ENCODE data around the gene NUMBL. TPM values are rescaled to one million over a fixed set of nuclear protein-coding genes. Genes with fewer than 3 reads are reported as not detected.

NUMBL gene
- total RNA-seq, 1 experiment from 2014 or later, result 18.4 TPM

DNA sequence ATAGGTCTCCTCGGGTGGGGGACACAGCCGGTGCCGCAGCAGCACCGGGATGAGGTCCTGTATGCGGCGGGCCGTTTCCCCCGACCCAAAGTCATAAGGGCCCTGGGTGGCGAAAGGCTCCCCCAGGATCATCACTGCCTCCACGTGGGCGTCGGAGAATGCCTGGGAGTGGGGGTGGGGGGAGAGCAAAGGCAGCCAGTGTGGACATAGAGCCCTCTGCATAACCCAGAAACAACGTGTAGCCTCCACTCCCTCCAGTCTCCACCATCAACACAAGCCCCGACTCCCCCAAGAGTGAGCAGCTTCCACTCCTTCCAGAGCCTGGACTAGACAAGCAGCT is 1.7 kb upstream of the NUMBL start:
- CTCF ChIA-PET, result interaction anchor here (0.7 kb wide), 1 partner anchor 58 kb away, joined by 3 read pairs; no protein-coding TSS in a partner anchor
- H3K36me3 Mint-ChIP-seq (ENCODE audit: insufficient read depth, unreplicated experiment), result peaks cover 13% of the 10 kb centered on the region

DNA sequence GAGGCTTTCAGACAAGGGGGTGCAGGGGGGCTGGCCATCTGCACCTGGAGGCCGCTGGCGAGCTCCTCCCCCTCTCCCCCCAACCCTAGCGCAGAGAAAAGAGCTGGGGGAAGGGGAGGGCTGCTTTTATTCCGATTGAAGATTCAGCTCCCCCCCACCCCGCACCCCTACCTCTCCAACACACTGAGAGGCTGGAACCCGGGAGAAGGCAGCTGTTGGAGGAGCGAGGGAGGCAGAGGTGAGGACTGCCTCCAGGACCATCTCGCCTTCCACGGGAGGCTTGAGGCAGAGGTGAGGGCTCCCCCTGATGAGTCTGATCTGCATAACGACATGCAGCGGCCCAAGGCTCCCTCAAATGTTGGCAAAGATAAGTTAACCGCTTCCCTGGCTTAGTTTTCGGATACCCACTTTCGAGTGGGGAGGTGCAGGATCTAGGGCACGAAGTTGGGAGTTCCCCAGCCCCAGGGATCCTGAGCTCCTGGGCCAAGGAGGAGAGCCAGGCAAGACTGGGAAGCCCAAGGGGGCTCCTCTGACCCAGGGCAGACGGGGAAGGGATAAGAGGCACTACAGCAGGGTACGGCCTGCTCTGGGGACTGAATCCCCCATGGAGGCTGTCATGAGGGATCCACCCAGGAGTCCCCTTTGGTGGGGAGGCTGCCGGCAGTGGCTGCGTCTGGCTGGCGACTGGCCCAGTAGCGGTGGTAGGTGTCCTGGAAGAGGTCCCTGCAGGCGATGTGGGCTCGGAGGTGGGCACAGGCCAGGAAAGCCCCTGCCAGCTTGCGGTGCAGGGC is 1.2 kb upstream of the NUMBL start:
- no peaks in the 10 kb centered on the region for H3K4me1 Mint-ChIP-seq (ENCODE audit: insufficient read depth, unreplicated experiment)
- intact Hi-C loops (cut with micrococcal nuclease), result loop anchor here (1.0 kb wide), 1 partner anchor 60 kb away; the partner anchor contains the start of gene SNRPA
- TF ChIP-seq, protein P1, sequence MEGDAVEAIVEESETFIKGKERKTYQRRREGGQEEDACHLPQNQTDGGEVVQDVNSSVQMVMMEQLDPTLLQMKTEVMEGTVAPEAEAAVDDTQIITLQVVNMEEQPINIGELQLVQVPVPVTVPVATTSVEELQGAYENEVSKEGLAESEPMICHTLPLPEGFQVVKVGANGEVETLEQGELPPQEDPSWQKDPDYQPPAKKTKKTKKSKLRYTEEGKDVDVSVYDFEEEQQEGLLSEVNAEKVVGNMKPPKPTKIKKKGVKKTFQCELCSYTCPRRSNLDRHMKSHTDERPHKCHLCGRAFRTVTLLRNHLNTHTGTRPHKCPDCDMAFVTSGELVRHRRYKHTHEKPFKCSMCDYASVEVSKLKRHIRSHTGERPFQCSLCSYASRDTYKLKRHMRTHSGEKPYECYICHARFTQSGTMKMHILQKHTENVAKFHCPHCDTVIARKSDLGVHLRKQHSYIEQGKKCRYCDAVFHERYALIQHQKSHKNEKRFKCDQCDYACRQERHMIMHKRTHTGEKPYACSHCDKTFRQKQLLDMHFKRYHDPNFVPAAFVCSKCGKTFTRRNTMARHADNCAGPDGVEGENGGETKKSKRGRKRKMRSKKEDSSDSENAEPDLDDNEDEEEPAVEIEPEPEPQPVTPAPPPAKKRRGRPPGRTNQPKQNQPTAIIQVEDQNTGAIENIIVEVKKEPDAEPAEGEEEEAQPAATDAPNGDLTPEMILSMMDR (IDR thresholded peaks at IDR 0.05; ENCODE audit: unreplicated experiment), result no peak
- H3K27me3 Mint-ChIP-seq (ENCODE audit: insufficient read depth, unreplicated experiment), result no peaks in the 10 kb centered on the region
- no TSS peak for BruUV-seq (replicated peaks)
- CTCF ChIA-PET, result interaction anchor here (0.6 to 1.1 kb wide), 4 partner anchors 16 to 114 kb away, joined by 3 to 4 read pairs (median 3); no protein-coding TSS in a partner anchor
- H3K36me3 Mint-ChIP-seq (ENCODE audit: insufficient read depth, unreplicated experiment), result peaks cover 7% of the 10 kb centered on the region
- H3K27ac Mint-ChIP-seq (ENCODE audit: low read depth, unreplicated experiment), result no peak overlapping the region
- no peaks in the 10 kb centered on the region for H3K9me3 Mint-ChIP-seq (ENCODE audit: unreplicated experiment)
- no peak for DNase-seq (ENCODE audit: unreplicated experiment)
- POLR2A ChIA-PET, result interaction anchor here (1.0 to 2.0 kb wide), 11 partner anchors 8 to 248 kb away, joined by 3 to 21 read pairs (median 5); partner anchors contain the start of genes ACTMAP, COQ8B, ITPKC and RAB4B
- no peak overlapping the region for H3K4me3 Mint-ChIP-seq (ENCODE audit: unreplicated experiment)

More for the DNA sequence above, 1.7 kb upstream of the NUMBL start:
- Mint-ChIP-seq H3K27me3 (ENCODE audit: insufficient read depth, unreplicated experiment) (no peaks in the 10 kb centered on the region), H3K27ac (ENCODE audit: low read depth, unreplicated experiment) (peak overlapping the region; percentile 41), H3K4me1 (ENCODE audit: insufficient read depth, unreplicated experiment) (no peaks in the 10 kb centered on the region), H3K9me3 (ENCODE audit: unreplicated experiment) (no peaks in the 10 kb centered on the region), H3K4me3 (ENCODE audit: unreplicated experiment) (no peak overlapping the region)
- TF ChIP-seq, protein P1 (IDR thresholded peaks at IDR 0.05; ENCODE audit: unreplicated experiment), result no peak
- BruUV-seq (replicated peaks), result no TSS peak
- intact Hi-C loops (cut with micrococcal nuclease), result no loop called here
- POLR2A ChIA-PET, result interaction anchor here (2.0 kb wide), 2 partner anchors 25 to 58 kb away, joined by 13 to 21 read pairs; partner anchors contain the start of genes ACTMAP, COQ8B, ITPKC and SNRPA
- no peak for DNase-seq (ENCODE audit: unreplicated experiment)

DNA sequence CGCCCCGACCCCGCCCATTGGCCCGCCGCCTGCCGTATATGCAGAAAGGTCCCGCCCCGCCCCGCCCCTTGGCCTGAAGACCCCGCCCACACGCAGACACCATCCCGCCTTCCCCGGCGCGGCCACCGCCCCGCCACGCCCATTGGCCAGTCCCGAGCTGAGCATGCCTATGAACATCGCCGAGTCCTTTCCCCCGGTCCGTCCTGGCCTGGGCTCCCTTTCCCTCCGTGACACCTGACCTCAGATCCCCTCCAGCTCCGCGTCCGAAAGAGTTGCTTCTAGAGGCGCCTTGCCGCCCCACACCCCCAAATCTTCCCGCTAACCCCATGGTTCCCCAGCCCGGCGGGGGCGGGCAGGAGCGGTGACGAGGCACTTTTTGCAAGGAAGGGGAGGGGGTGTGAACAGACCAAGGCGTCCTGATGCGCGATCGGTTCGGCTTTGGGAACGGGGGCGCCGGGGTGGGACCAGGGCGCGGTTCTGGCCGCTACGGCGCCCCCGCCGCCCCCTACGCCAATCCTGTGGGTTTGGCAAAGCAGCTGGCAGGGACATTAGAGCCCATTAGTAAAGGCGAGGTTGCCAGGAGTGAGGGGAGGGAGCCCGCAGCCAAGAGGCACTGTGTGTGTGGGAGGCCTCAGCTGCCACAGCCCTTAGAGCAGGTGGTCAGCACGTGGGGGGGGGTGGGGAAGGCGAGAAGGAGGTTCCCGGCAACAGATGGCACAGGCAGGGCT is 406 bp upstream of the NUMBL start:
- ChIA-PET CTCF (interaction anchor here (0.6 to 1.1 kb wide), 3 partner anchors 17 to 115 kb away, joined by 3 to 4 read pairs (median 3); no protein-coding TSS in a partner anchor), POLR2A (interaction anchor here (0.8 to 2.0 kb wide), 18 partner anchors 9 to 247 kb away, joined by 3 to 21 read pairs (median 4); partner anchors contain the start of genes ACTMAP, COQ8B, ITPKC and RAB4B)
- BruUV-seq (replicated peaks), result TSS peak; percentile 83
- peak; percentile 94 for DNase-seq (ENCODE audit: unreplicated experiment)
- peaks cover 7% of the 10 kb centered on the region for H3K4me1 Mint-ChIP-seq (ENCODE audit: insufficient read depth, unreplicated experiment)
- H3K27ac Mint-ChIP-seq (ENCODE audit: low read depth, unreplicated experiment), result peak overlapping the region; percentile 90
- H3K36me3 Mint-ChIP-seq (ENCODE audit: insufficient read depth, unreplicated experiment), result peaks cover 6% of the 10 kb centered on the region
- no peak overlapping the region for H3K4me3 Mint-ChIP-seq (ENCODE audit: unreplicated experiment)
- no peaks in the 10 kb centered on the region for H3K27me3 Mint-ChIP-seq (ENCODE audit: insufficient read depth, unreplicated experiment)
- TF ChIP-seq, protein P1 (IDR thresholded peaks at IDR 0.05; ENCODE audit: unreplicated experiment), result no peak
- intact Hi-C loops (cut with micrococcal nuclease), result loop anchor here (1.0 kb wide), 2 partner anchors 24 to 60 kb away; partner anchors contain the start of gene SNRPA
- H3K9me3 Mint-ChIP-seq (ENCODE audit: unreplicated experiment), result no peaks in the 10 kb centered on the region
